Spleen (tissue), 11 donors: Measurements from ENCODE around the gene MED26. TPM values are rescaled to one million over a fixed set of nuclear protein-coding genes. Genes with fewer than 3 reads are reported as not detected.
"Not testable (repeated sequence)": the region's sequence is repeated elsewhere in the genome, so short reads cannot be mapped to it uniquely, and the experiment has no call there.

Source experiments
- DNase-seq: peaks from one replicate; pipeline ENCODE4 v3.0.0-alpha.2; 2020
- H3K27ac ChIP-seq, 8 donors: fragments of 200-600 bp; sonication (generic) in 7 of 8; 1 replicate in 4 of 8; 2 replicates in 4 of 8; pipeline versions ENCODE4 v1.5.0 to v1.8.0; 2016 to 2021; ENCODE audit warnings: inconsistent platforms in 4 of 8, mild to moderate bottlenecking in 4 of 8, moderate library complexity in 1 of 8
- H3K27me3 ChIP-seq, 7 donors: fragments of 200-600 bp; sonication (generic) in 6 of 7; replicated peaks in 1 of 7; 1 replicate in 4 of 7; 2 replicates in 3 of 7; pipeline versions ENCODE4 v1.5.0 to v1.8.0; 2016 to 2021; ENCODE audit warnings: inconsistent platforms in 3 of 7, mild to moderate bottlenecking in 1 of 7
- H3K36me3 ChIP-seq, 6 donors: fragments of 200-600 bp; sonication (generic) in 5 of 6; 1 replicate in 4 of 6; 2 replicates in 2 of 6; pipeline versions ENCODE4 v1.5.0 to v1.8.0; 2016 to 2021; ENCODE audit warnings: inconsistent platforms in 2 of 6
- H3K4me1 ChIP-seq, 6 donors: fragments of 200-600 bp; sonication (generic) in 5 of 6; 1 replicate in 3 of 6; 2 replicates in 3 of 6; pipeline versions ENCODE4 v1.5.0 to v1.8.0; 2016 to 2021; ENCODE audit warnings: inconsistent platforms in 3 of 6
- H3K4me3 ChIP-seq, 8 donors: fragments of 200-600 bp; sonication (generic) in 7 of 8; 1 replicate in 4 of 8; 2 replicates in 4 of 8; pipeline versions ENCODE4 v1.5.0 to v1.8.0; 2016 to 2021; ENCODE audit warnings: inconsistent platforms in 4 of 8, mild to moderate bottlenecking in 4 of 8, moderate library complexity in 2 of 8
- H3K9me3 ChIP-seq, 8 donors: fragments of 200-600 bp; sonication (generic) in 7 of 8; 1 replicate in 4 of 8; 2 replicates in 4 of 8; pipeline versions ENCODE4 v1.5.0 to v1.8.0; 2016 to 2021; ENCODE audit warnings: inconsistent platforms in 4 of 8
- POLR2A ChIP-seq, 3 donors: fragments of 450-650 bp; IDR thresholded peaks; one replicate each; pipeline ENCODE4 v1.5.1; 2017; ENCODE audit warnings: antibody characterized with exemption in 3 of 3, mild to moderate bottlenecking in 1 of 3
- POLR2AphosphoS5 ChIP-seq, 3 donors: sonication (generic); formaldehyde crosslinking; IDR thresholded peaks; one replicate each; pipeline ENCODE4 v1.5.1; 2017; ENCODE audit warnings: antibody characterized with exemption in 3 of 3
- whole genome bisulfite sequencing, 5 donors: extraction: QIAGEN DNeasy Blood & Tissue Kit in 3 of 5; methylation state at CpG; one replicate each; pipeline versions ENCODE4 v1.1.5 to v1.1.7; 2013 to 2018; 5-methylcytosine and 5-hydroxymethylcytosine counted together
- intact Hi-C: fragments of 100-400 bp; cut with DNase I; formaldehyde crosslinking; loops from one replicate; pipeline ENCODE4 v1.15.0; 2023; ENCODE audit warnings: low total_unique reads
- polyA plus RNA-seq, 3 donors: library from polyadenylated mRNA; stranded (reverse); fragments of 200-250 nt; gene quantifications; one replicate each; pipeline ENCODE4 v1.2.1, GENCODE V29; 2013
- total RNA-seq, 7 donors: library from RNA; depleted of rRNA in 3 of 7; stranded (reverse); fragments of >200 nt in 3 of 7; fragmentation: NEBNext Ultra II Directional in 4 of 7; extraction: Animal tissue kit (Norgen Biotek cat#: 25700) in 4 of 7; gene quantifications; one replicate each; pipeline versions ENCODE4 v1.1.0 to v1.2.1, GENCODE V29; 2016 to 2021
- TF ChIP-seq, protein P1 (sequence below), 11 experiments: fragments of 200-600 bp in 7 of 11; fragments of 450-650 bp in 4 of 11; sonication (generic) in 4 of 11; IDR thresholded peaks in 8 of 11; conservative IDR thresholded peaks in 3 of 11; 1 replicate in 7 of 11; 2 replicates in 4 of 11; pipeline versions ENCODE4 v1.4.0 to v1.8.0; 2016 to 2021; ENCODE audit warnings: antibody characterized with exemption in 11 of 11, inconsistent platforms in 4 of 11, mild to moderate bottlenecking in 1 of 11
- donor health status: healthy with polysubstance abuse.
- donor health status: DM: no; HTN: no; CAD: no; lungs with moderate emphysema.
- donor health status: DM: no; HTN: no; CAD: no.
- donor health status: Bipolar disorder and iron deficiency.
- donor health status: healthy.
- donor health status: DM: no; HTN: no; CAD: no.
- donor health status: DM: yes; HTN: yes; CAD: no.

MED26 gene
- total and polyA plus RNA-seq, 10 donors, result 6.5 to 20.4 (median 15.7) TPM

DNA sequence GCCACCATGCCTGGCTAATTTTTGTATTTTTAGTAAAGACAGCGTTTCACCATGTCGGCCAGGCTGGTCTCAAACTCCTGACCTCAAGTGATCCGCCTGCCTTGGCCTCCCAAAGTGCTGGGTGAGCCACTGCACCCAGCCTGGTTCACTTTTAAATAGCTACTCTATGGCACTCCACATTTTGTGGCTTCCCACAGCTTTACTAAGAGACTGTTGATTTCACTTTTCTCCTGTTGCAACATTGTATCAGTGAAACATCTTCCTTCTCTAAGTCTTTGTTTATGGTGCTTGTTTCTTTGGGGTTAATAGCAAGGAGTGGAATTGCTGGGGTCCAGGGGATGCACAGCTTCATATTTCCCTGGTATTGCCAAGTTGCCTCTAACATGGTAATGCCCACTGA lies 45.2 kb upstream of the MED26 start:
- Histone ChIP-seq H3K36me3 (peaks cover 0 to 5% (median 0%) of the 10 kb centered on the region in 6 donors), H3K27me3 (no peaks in the 10 kb centered on the region), H3K9me3 (no peaks in the 10 kb centered on the region), H3K27ac (peak overlapping the region in 6 of 8 donors; percentile 5 to 70 (median 54)), H3K4me1 (peaks cover 0 to 22% (median 0%) of the 10 kb centered on the region in 6 donors), H3K4me3 (no peak overlapping the region)
- TF ChIP-seq POLR2AphosphoS5 (IDR thresholded peaks at IDR 0.05) (no peak), POLR2A (IDR thresholded peaks at IDR 0.05) (no peak)
- TF ChIP-seq, protein P1, sequence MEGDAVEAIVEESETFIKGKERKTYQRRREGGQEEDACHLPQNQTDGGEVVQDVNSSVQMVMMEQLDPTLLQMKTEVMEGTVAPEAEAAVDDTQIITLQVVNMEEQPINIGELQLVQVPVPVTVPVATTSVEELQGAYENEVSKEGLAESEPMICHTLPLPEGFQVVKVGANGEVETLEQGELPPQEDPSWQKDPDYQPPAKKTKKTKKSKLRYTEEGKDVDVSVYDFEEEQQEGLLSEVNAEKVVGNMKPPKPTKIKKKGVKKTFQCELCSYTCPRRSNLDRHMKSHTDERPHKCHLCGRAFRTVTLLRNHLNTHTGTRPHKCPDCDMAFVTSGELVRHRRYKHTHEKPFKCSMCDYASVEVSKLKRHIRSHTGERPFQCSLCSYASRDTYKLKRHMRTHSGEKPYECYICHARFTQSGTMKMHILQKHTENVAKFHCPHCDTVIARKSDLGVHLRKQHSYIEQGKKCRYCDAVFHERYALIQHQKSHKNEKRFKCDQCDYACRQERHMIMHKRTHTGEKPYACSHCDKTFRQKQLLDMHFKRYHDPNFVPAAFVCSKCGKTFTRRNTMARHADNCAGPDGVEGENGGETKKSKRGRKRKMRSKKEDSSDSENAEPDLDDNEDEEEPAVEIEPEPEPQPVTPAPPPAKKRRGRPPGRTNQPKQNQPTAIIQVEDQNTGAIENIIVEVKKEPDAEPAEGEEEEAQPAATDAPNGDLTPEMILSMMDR (IDR thresholded peaks at IDR 0.05 in 8 of 11, conservative IDR thresholded peaks at IDR 0.05 in 3 of 11), result no peak
- intact Hi-C loops, result no loop called here
- 75 to 98% (median 86%) methylated on average over 3 of the region's 3 CpGs for WGBS, 5 donors
- no peak for DNase-seq

DNA sequence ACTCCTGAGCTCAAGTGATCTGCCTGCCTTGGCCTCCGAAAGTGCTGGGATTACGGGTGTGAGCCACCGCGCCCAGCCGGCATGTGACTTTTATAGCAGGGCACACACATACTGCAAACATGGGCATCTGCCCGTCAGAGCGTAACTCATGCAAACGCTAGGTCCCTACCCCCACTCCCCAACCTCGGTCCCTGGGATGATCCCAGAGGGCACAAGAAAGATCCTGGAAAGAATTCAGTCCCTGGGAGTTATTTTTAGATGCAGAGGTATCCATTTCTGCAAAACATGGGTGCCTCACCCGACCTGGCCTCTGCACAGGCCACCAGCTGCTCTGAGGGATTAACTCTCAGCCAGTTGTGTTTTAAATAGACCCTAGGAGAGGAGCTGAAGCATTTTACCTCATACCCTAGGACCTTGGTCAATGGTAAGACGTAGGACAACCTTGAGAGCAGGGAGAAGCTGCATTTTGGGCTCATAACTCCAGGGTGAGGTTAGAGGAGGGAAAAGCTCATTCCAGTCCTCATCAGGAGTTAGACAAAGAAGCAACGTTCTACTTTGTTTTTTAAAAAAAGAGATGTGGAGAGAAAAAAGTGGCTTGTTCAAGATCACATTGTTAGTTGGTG lies 43.8 kb upstream of the MED26 start:
- intact Hi-C loops, result no loop called here
- 84 to 91% (median 88%) methylated on average over 11 to 12 of the region's 12 CpGs for WGBS, 5 donors
- Histone ChIP-seq H3K4me3 (no peak overlapping the region), H3K36me3 (peaks cover 0 to 5% (median 0%) of the 10 kb centered on the region in 6 donors), H3K27me3 (no peaks in the 10 kb centered on the region), H3K4me1 (peaks cover 0 to 18% (median 0%) of the 10 kb centered on the region in 6 donors), H3K9me3 (no peaks in the 10 kb centered on the region), H3K27ac (no peak overlapping the region)
- no peak for DNase-seq
- TF ChIP-seq POLR2AphosphoS5 (IDR thresholded peaks at IDR 0.05) (no peak), POLR2A (IDR thresholded peaks at IDR 0.05) (no peak)
- TF ChIP-seq, protein P1 (IDR thresholded peaks at IDR 0.05 in 8 of 11, conservative IDR thresholded peaks at IDR 0.05 in 3 of 11), result no peak

DNA sequence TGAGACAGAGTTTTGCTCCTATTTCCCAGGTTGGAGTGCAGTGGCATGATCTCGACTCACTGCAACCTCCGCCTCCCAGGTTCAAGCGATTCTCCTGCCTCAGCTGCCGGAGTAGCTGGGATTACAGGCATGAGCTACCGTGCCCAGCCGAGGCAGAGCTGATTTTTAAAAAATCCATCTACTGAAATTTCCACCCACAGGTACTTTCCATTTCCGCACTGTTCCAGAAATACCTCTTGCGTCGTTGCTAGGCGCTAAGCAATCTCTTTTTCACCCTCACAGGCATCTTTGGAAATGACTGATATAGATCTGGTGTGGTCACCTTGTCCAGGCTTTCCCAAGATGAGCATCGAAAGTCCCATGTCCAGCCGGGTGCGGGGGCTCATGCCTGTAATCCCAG lies 42.3 kb upstream of the MED26 start:
- intact Hi-C loops, result no loop called here

DNA sequence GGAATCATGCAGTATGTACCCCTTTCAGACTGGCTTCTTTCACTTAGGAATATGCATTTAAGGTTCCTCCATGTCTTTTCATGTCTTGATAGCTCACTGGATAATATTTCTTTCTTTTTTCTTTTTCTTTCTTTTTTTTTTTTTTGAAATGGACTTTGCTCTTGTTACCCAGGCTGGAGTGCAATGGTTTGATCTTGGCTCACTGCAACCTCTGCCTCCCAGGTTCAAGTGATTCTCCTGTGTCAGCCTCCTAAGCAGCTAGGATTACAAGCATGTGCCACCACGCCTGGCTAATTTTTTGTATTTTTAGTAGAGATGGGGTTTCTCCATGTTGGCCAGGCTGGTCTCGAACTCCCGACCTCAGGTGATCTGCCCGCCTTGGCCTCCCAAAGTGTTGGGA lies 40.7 kb upstream of the MED26 start:
- intact Hi-C loops, H3K9me3 ChIP-seq, H3K27ac ChIP-seq, DNase-seq, H3K27me3 ChIP-seq, H3K36me3 ChIP-seq, H3K4me3 ChIP-seq: not testable (repeated sequence)
- H3K4me1 ChIP-seq, result peaks cover 0 to 21% (median 1%) of the 10 kb centered on the region in 6 donors
- WGBS, 5 donors, result 91 to 99% (median 96%) methylated on average over 4 of the region's 4 CpGs

More for the DNA sequence above, 42.3 kb upstream of the MED26 start:
- no peak overlapping the region for H3K27ac ChIP-seq
- TF ChIP-seq POLR2AphosphoS5 (IDR thresholded peaks at IDR 0.05) (no peak), POLR2A (IDR thresholded peaks at IDR 0.05) (no peak)
- TF ChIP-seq, protein P1 (IDR thresholded peaks at IDR 0.05 in 8 of 11, conservative IDR thresholded peaks at IDR 0.05 in 3 of 11), result no peak
- peaks cover 0 to 15% (median 0%) of the 10 kb centered on the region in 6 donors for H3K4me1 ChIP-seq
- H3K9me3 ChIP-seq, result no peaks in the 10 kb centered on the region
- no peaks in the 10 kb centered on the region for H3K27me3 ChIP-seq
- no peak overlapping the region for H3K4me3 ChIP-seq
- peaks cover 0 to 5% (median 0%) of the 10 kb centered on the region in 6 donors for H3K36me3 ChIP-seq
- 91 to 98% (median 96%) methylated on average over 13 of the region's 13 CpGs for WGBS, 5 donors
- no peak for DNase-seq
